T-helper 1 cell treated with Interleukin-12 subunit alpha and Interleukin-12 subunit beta and Interleukin-4 antibody, amounts not matched to agents 30 μg/mL and 1 μg/mL, for 36 hours (primary cell): Measurements from ENCODE around the gene SLC26A6.
A peak's percentile ranks its signal among the peaks of the same experiment; 100 is the strongest.

Experiments
- H3K27ac Mint-ChIP-seq: one replicate; pipeline ENCODE4 v1.8.0; 2021; ENCODE audit warnings: mild to moderate bottlenecking, mixed read lengths
- H3K27me3 Mint-ChIP-seq: one replicate; pipeline ENCODE4 v1.8.0; 2021; ENCODE audit warnings: low read depth, mixed read lengths
- H3K36me3 Mint-ChIP-seq: one replicate; pipeline ENCODE4 v1.8.0; 2021; ENCODE audit warnings: low read depth, mixed read lengths
- H3K4me1 Mint-ChIP-seq: one replicate; pipeline ENCODE4 v1.8.0; 2021; ENCODE audit warnings: low read depth, mixed read lengths
- H3K4me3 Mint-ChIP-seq: one replicate; pipeline ENCODE4 v1.8.0; 2021; ENCODE audit warnings: mild to moderate bottlenecking, moderate library complexity, mixed read lengths
- H3K9me3 Mint-ChIP-seq: one replicate; pipeline ENCODE4 v1.8.0; 2021; ENCODE audit warnings: mixed read lengths

SLC26A6 gene

GRCh38 chr3:48650723-48651122 is 15.5 kb upstream of the SLC26A6 start:
- Mint-ChIP-seq H3K36me3 (no peaks in the 10 kb centered on the region), H3K27ac (no peak overlapping the region), H3K27me3 (no peaks in the 10 kb centered on the region), H3K4me3 (no peak overlapping the region), H3K4me1 (peaks cover 4% of the 10 kb centered on the region), H3K9me3 (no peaks in the 10 kb centered on the region)

- Mint-ChIP-seq H3K27me3 (no peaks in the 10 kb centered on the region), H3K4me3 (no peak overlapping the region), H3K4me1 (no peaks in the 10 kb centered on the region), H3K9me3 (no peaks in the 10 kb centered on the region), H3K27ac (no peak overlapping the region), H3K36me3 (no peaks in the 10 kb centered on the region)
Measured at GRCh38 chr3:48648188-48648850, 13.1 kb upstream of the SLC26A6 start.

- Mint-ChIP-seq H3K9me3 (no peaks in the 10 kb centered on the region), H3K4me1 (no peaks in the 10 kb centered on the region), H3K27me3 (no peaks in the 10 kb centered on the region), H3K36me3 (no peaks in the 10 kb centered on the region), H3K27ac (no peak overlapping the region), H3K4me3 (no peak overlapping the region)
Measured at GRCh38 chr3:48647714-48648113, 12.5 kb upstream of the SLC26A6 start.

GRCh38 chr3:48644898-48645760 is 9.9 kb upstream of the SLC26A6 start:
- Mint-ChIP-seq H3K36me3 (no peaks in the 10 kb centered on the region), H3K4me3 (no peak overlapping the region), H3K27ac (no peak overlapping the region), H3K9me3 (no peaks in the 10 kb centered on the region), H3K4me1 (no peaks in the 10 kb centered on the region), H3K27me3 (no peaks in the 10 kb centered on the region)

- Mint-ChIP-seq H3K4me3 (no peak overlapping the region), H3K36me3 (no peaks in the 10 kb centered on the region), H3K27me3 (no peaks in the 10 kb centered on the region), H3K4me1 (no peaks in the 10 kb centered on the region), H3K9me3 (no peaks in the 10 kb centered on the region), H3K27ac (no peak overlapping the region)
Measured at GRCh38 chr3:48642605-48643004, 7.3 kb upstream of the SLC26A6 start.

- no peaks in the 10 kb centered on the region for H3K4me1 Mint-ChIP-seq
- H3K27ac Mint-ChIP-seq: no peak overlapping the region
- H3K36me3 Mint-ChIP-seq: no peaks in the 10 kb centered on the region
- no peaks in the 10 kb centered on the region for H3K27me3 Mint-ChIP-seq
- no peaks in the 10 kb centered on the region for H3K9me3 Mint-ChIP-seq
- H3K4me3 Mint-ChIP-seq: no peak overlapping the region
Measured at GRCh38 chr3:48641396-48641795, 6.1 kb upstream of the SLC26A6 start.

GRCh38 chr3:48639944-48640606 is 4.8 kb upstream of the SLC26A6 start:
- Mint-ChIP-seq H3K27ac (no peak overlapping the region), H3K4me3 (no peak overlapping the region), H3K4me1 (peaks cover 3% of the 10 kb centered on the region), H3K27me3 (no peaks in the 10 kb centered on the region), H3K36me3 (no peaks in the 10 kb centered on the region), H3K9me3 (no peaks in the 10 kb centered on the region)

GRCh38 chr3:48637305-48637704 is 2.0 kb upstream of the SLC26A6 start:
- Mint-ChIP-seq H3K27me3 (no peaks in the 10 kb centered on the region), H3K36me3 (peaks cover 2% of the 10 kb centered on the region), H3K4me3 (peak overlapping the region; percentile 35), H3K27ac (no peak overlapping the region), H3K9me3 (no peaks in the 10 kb centered on the region), H3K4me1 (peaks cover 12% of the 10 kb centered on the region)

GRCh38 chr3:48636149-48636655 is 941 bp upstream of the SLC26A6 start:
- Mint-ChIP-seq H3K9me3 (no peaks in the 10 kb centered on the region), H3K36me3 (peaks cover 2% of the 10 kb centered on the region), H3K4me3 (peak overlapping the region; percentile 90), H3K27me3 (no peaks in the 10 kb centered on the region), H3K27ac (no peak overlapping the region), H3K4me1 (peaks cover 12% of the 10 kb centered on the region)

GRCh38 chr3:48634661-48635221 is 520 bp downstream of the SLC26A6 start:
- Mint-ChIP-seq H3K4me3 (peak overlapping the region; percentile 90), H3K27ac (no peak overlapping the region), H3K9me3 (no peaks in the 10 kb centered on the region), H3K36me3 (peaks cover 5% of the 10 kb centered on the region), H3K27me3 (no peaks in the 10 kb centered on the region), H3K4me1 (peaks cover 12% of the 10 kb centered on the region)

GRCh38 chr3:48633743-48634142 is 1.5 kb downstream of the SLC26A6 start:
- Mint-ChIP-seq H3K27ac (no peak overlapping the region), H3K27me3 (no peaks in the 10 kb centered on the region), H3K4me3 (no peak overlapping the region), H3K4me1 (peaks cover 12% of the 10 kb centered on the region), H3K9me3 (no peaks in the 10 kb centered on the region), H3K36me3 (peaks cover 5% of the 10 kb centered on the region)

- H3K4me3 Mint-ChIP-seq: no peak overlapping the region
- no peaks in the 10 kb centered on the region for H3K9me3 Mint-ChIP-seq
- H3K27ac Mint-ChIP-seq: no peak overlapping the region
- peaks cover 7% of the 10 kb centered on the region for H3K36me3 Mint-ChIP-seq
- peaks cover 12% of the 10 kb centered on the region for H3K4me1 Mint-ChIP-seq
- H3K27me3 Mint-ChIP-seq: no peaks in the 10 kb centered on the region
Measured at GRCh38 chr3:48633256-48633655, 2.0 kb downstream of the SLC26A6 start.

GRCh38 chr3:48631516-48632448 is 3.5 kb downstream of the SLC26A6 start:
- no peak overlapping the region for H3K4me3 Mint-ChIP-seq
- H3K27me3 Mint-ChIP-seq: no peaks in the 10 kb centered on the region
- H3K27ac Mint-ChIP-seq: no peak overlapping the region
- peaks cover 14% of the 10 kb centered on the region for H3K4me1 Mint-ChIP-seq
- H3K36me3 Mint-ChIP-seq: peaks cover 15% of the 10 kb centered on the region
- no peaks in the 10 kb centered on the region for H3K9me3 Mint-ChIP-seq
